Liver (tissue), 9 donors: ENCODE measurements around the gene CEACAM7. TPM values are rescaled to one million over a fixed set of nuclear protein-coding genes. Genes with fewer than 3 reads are reported as not detected.

Experiments
- DNase-seq: peaks from one replicate; pipeline ENCODE4 v3.0.0-alpha.2; 2017; ENCODE audit warnings: low spot score
- H3K27ac ChIP-seq, 2 donors: one replicate each; pipeline ENCODE4 v1.7.0; 2013; ENCODE audit warnings: inconsistent platforms in 2 of 2, low read length in 2 of 2, control low read depth in 1 of 2, low read depth in 1 of 2, mild to moderate bottlenecking in 1 of 2
- H3K27me3 ChIP-seq, 4 donors: one replicate each; pipeline versions ENCODE4 v1.6.1 to v1.7.0; 2013; ENCODE audit warnings: low read length in 3 of 4, inconsistent platforms in 1 of 4, mild to moderate bottlenecking in 1 of 4, moderate library complexity in 1 of 4; ENCODE audit not compliant: control insufficient read depth in 4 of 4, insufficient read depth in 4 of 4
- H3K36me3 ChIP-seq, 4 donors: one replicate each; pipeline versions ENCODE4 v1.6.1 to v1.7.0; 2013; ENCODE audit warnings: low read length in 3 of 4, mild to moderate bottlenecking in 3 of 4, low read depth in 1 of 4, moderate library complexity in 1 of 4; ENCODE audit not compliant: control insufficient read depth in 4 of 4, insufficient read depth in 3 of 4
- H3K4me1 ChIP-seq, 4 donors: one replicate each; pipeline versions ENCODE4 v1.6.1 to v1.7.0; 2013; ENCODE audit warnings: low read length in 3 of 4, mild to moderate bottlenecking in 3 of 4, moderate library complexity in 1 of 4; ENCODE audit not compliant: control insufficient read depth in 4 of 4, insufficient read depth in 4 of 4
- H3K4me3 ChIP-seq, 3 donors: one replicate each; pipeline versions ENCODE4 v1.6.1 to v1.7.0; 2013; ENCODE audit warnings: low read length in 3 of 3, control low read depth in 1 of 3, low read depth in 1 of 3, mild to moderate bottlenecking in 1 of 3
- H3K9ac ChIP-seq, 2 donors: one replicate each; pipeline ENCODE4 v1.7.0; 2013; ENCODE audit warnings: low read length in 2 of 2, mild to moderate bottlenecking in 2 of 2, moderate library complexity in 2 of 2, control low read depth in 1 of 2, low read depth in 1 of 2
- H3K9me3 ChIP-seq, 4 donors: one replicate each; pipeline versions ENCODE4 v1.6.1 to v1.7.0; 2013; ENCODE audit warnings: low read length in 3 of 4; ENCODE audit not compliant: control insufficient read depth in 4 of 4
- ATF3 ChIP-seq: IDR thresholded peaks from 2 replicates; pipeline ENCODE4 v1.6.1; 2016; ENCODE audit warnings: antibody characterized with exemption
- CTCF ChIP-seq: fragments of 150-350 bp; IDR thresholded peaks from 2 replicates; pipeline ENCODE4 v1.5.1; 2017; ENCODE audit warnings: improper control_type of control experiment, low read depth, low read length; ENCODE audit not compliant: missing input control
- EGR1 ChIP-seq, 2 donors: IDR thresholded peaks; 2 replicates each; pipeline ENCODE4 v1.6.1; 2016 to 2018; ENCODE audit warnings: antibody characterized with exemption in 2 of 2, low read depth in 2 of 2
- FOXA1 ChIP-seq: IDR thresholded peaks from 2 replicates; pipeline ENCODE4 v1.6.1; 2016; ENCODE audit warnings: antibody characterized with exemption
- FOXA2 ChIP-seq: IDR thresholded peaks from 2 replicates; pipeline ENCODE4 v1.6.1; 2016; ENCODE audit warnings: antibody characterized with exemption
- GABPA ChIP-seq, 2 donors: IDR thresholded peaks in 1 of 2; conservative IDR thresholded peaks in 1 of 2; 2 replicates each; pipeline ENCODE4 v1.6.1; 2016; ENCODE audit warnings: antibody characterized with exemption in 2 of 2, mild to moderate bottlenecking in 1 of 2, moderate library complexity in 1 of 2
- HNF4A ChIP-seq, 2 donors: conservative IDR thresholded peaks; 2 replicates each; pipeline ENCODE4 v1.6.1; 2016; ENCODE audit warnings: antibody characterized with exemption in 2 of 2, mild to moderate bottlenecking in 2 of 2
- HNF4G ChIP-seq: IDR thresholded peaks from 2 replicates; pipeline ENCODE4 v1.6.1; 2016; ENCODE audit warnings: antibody characterized with exemption
- JUND ChIP-seq, 2 donors: IDR thresholded peaks; 2 replicates each; pipeline ENCODE4 v1.6.1; 2016; ENCODE audit warnings: antibody characterized with exemption in 2 of 2
- MAX ChIP-seq: IDR thresholded peaks from 2 replicates; pipeline ENCODE4 v1.6.1; 2016; ENCODE audit warnings: antibody characterized with exemption
- REST ChIP-seq: IDR thresholded peaks from 2 replicates; pipeline ENCODE4 v1.6.1; 2016; ENCODE audit warnings: antibody characterized with exemption, mild to moderate bottlenecking
- RXRA ChIP-seq, 2 donors: IDR thresholded peaks; 2 replicates each; pipeline ENCODE4 v1.6.1; 2017 to 2018; ENCODE audit warnings: antibody characterized with exemption in 2 of 2, mild to moderate bottlenecking in 1 of 2
- SP1 ChIP-seq: IDR thresholded peaks from 2 replicates; pipeline ENCODE4 v1.6.1; 2018; ENCODE audit warnings: antibody characterized with exemption, mild to moderate bottlenecking
- YY1 ChIP-seq: IDR thresholded peaks from 2 replicates; pipeline ENCODE4 v1.6.1; 2016; ENCODE audit warnings: antibody characterized with exemption, mild to moderate bottlenecking
- ZBTB33 ChIP-seq: IDR thresholded peaks from 2 replicates; pipeline ENCODE4 v1.6.1; 2016; ENCODE audit warnings: antibody characterized with exemption
- WGBS: extraction: QIAGEN DNeasy Blood & Tissue Kit; methylation state at CpG from one replicate; pipeline ENCODE4 v1.1.7; 2013; 5-methylcytosine and 5-hydroxymethylcytosine counted together
- polyA plus RNA-seq, 2 donors: library from polyadenylated mRNA; stranded (reverse) in 1 of 2; unstranded in 1 of 2; fragments of 200-250 nt in 1 of 2; fragments of >200 nt in 1 of 2; fragmentation: Nextera tagmentation in 1 of 2; extraction: Ambion mirVana in 1 of 2; gene quantifications; one replicate each; pipeline versions ENCODE4 v1.2.1 to v1.2.3, GENCODE V29; 2013 to 2015
- total RNA-seq, 2 donors: library from RNA; depleted of rRNA; stranded (reverse); fragments of >200 nt; gene quantifications; one replicate each; pipeline ENCODE4 v1.2.3, GENCODE V29; 2014
- donor health status: healthy.
- donor health status: healthy.
- donor health status: healthy.
- donor health status: healthy.
- donor health status: healthy.

The CEACAM7 gene
- total and polyA plus RNA-seq, 4 donors, result 0.03 TPM; not detected in 3

- Histone ChIP-seq H3K36me3 (no peaks in the 10 kb centered on the region), H3K27me3 (peaks cover 0 to 11% (median 0%) of the 10 kb centered on the region in 4 donors), H3K4me1 (no peaks in the 10 kb centered on the region), H3K9me3 (no peaks in the 10 kb centered on the region), H3K9ac (no peak overlapping the region), H3K4me3 (no peak overlapping the region), H3K27ac (no peak overlapping the region)
- no peak for DNase-seq
- no peak for TF ChIP-seq HNF4G
- TF ChIP-seq CTCF, result no peak
- no peak for TF ChIP-seq ATF3
- TF ChIP-seq GABPA (IDR thresholded peaks at IDR 0.05 in 1 of 2, conservative IDR thresholded peaks at IDR 0.05 in 1 of 2), result no peak
- TF ChIP-seq HNF4A (conservative IDR thresholded peaks at IDR 0.05), result no peak
- no peak for TF ChIP-seq RXRA (IDR thresholded peaks at IDR 0.05)
- TF ChIP-seq FOXA2, result no peak
- no peak for TF ChIP-seq FOXA1
- TF ChIP-seq YY1, result no peak
- no peak for TF ChIP-seq MAX
- no peak for TF ChIP-seq SP1
- no peak for TF ChIP-seq ZBTB33
- no peak for TF ChIP-seq REST
- TF ChIP-seq EGR1 (IDR thresholded peaks at IDR 0.05; ENCODE audit: low read depth in 2 of 2), result no peak
- TF ChIP-seq JUND (IDR thresholded peaks at IDR 0.05), result no peak
- WGBS, result 69% methylated on average over 5 of the region's 5 CpGs
These were observed 26.5 kb upstream of the CEACAM7 start for GRCh38 chr19:41714598-41714997.
